Measurements from ENCODE around the gene PTPRD. TPM values are rescaled to one million over a fixed set of nuclear protein-coding genes. Genes with fewer than 3 reads are reported as not detected.

The PTPRD gene
- total and polyA plus RNA-seq, 9 of the 15 experiments (the other 6 are each of a cell fraction or from before 2014, with no cell fraction given), result 0.11 TPM; not detected in 8

DNA sequence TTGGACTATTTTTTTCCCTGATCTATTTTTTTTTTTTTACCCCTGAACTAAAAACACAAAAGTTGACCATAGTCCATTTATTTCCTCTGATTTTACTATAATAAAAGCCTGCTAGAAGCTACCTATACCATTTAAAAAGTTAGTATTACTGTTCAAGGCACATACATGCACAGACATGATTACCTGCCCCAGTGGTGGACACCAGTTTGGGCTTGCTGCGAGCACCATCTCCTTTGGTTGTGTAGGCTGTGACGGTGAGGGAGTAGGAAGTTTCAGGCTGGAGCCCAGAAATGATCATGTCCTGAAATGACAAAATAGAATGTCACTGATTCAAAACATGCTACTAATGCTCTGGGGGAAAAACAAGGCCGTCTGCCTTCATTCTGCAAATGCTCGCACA lies 2120.1 kb downstream of the PTPRD start:
- BruUV-seq (replicated peaks), result no TSS peak
- FAIRE-seq, result no peak
- Histone ChIP-seq H3K4me1 (replicated peaks in 1 of 2; ENCODE audit: control insufficient read depth in 2 of 2, insufficient read depth in 2 of 2, low read length in 2 of 2) (no peaks in the 10 kb centered on the region), H3K9ac (ENCODE audit: insufficient read depth in 1 of 2, low read depth in 2 of 2, low read length in 2 of 2) (no peak overlapping the region), H3K4me3 (no peak overlapping the region), H3K27me3 (ENCODE audit: control insufficient read depth in 2 of 2, insufficient read depth in 2 of 2, low read length in 2 of 2) (no peaks in the 10 kb centered on the region), H2AFZ (ENCODE audit: low read depth, low read length) (no peak overlapping the region), H3K36me3 (ENCODE audit: control insufficient read depth, insufficient read depth, low read length) (no peaks in the 10 kb centered on the region), H3K79me2 (ENCODE audit: control insufficient read depth, insufficient read depth, low read length) (no peaks in the 10 kb centered on the region), H3K4me2 (ENCODE audit: insufficient read depth, low read length) (no peak overlapping the region), H4K20me1 (replicated peaks; ENCODE audit: control insufficient read depth, insufficient read depth, low read length) (no peaks in the 10 kb centered on the region), H3K9me3 (replicated peaks; ENCODE audit: control insufficient read depth, insufficient read depth, low read depth, low read length) (no peaks in the 10 kb centered on the region), H3K27ac (ENCODE audit: extremely low read depth, low read depth, low read length) (no peak overlapping the region), H3K9me1 (ENCODE audit: control insufficient read depth, insufficient read depth, low read length) (no peaks in the 10 kb centered on the region)
- DNase-seq (ENCODE audit: extremely low read depth in 1 of 4, low spot score in 3 of 4), result no peak
- TF ChIP-seq SIX5 (IDR thresholded peaks at IDR 0.05; ENCODE audit: borderline replicate concordance in 1 of 2, insufficient read depth in 1 of 2, low read depth in 1 of 2, low read length in 2 of 2) (no peak), DDX20 (tag; IDR thresholded peaks at IDR 0.05; ENCODE audit: low read depth) (no peak), RBM25 (IDR thresholded peaks at IDR 0.05; ENCODE audit: low read depth, low read length, severe bottlenecking) (no peak), MBD2 (IDR thresholded peaks at IDR 0.05; ENCODE audit: borderline replicate concordance, low read depth) (no peak), DIDO1 (tag; IDR thresholded peaks at IDR 0.05; ENCODE audit: low read depth) (no peak), TEAD4 (IDR thresholded peaks at IDR 0.05; ENCODE audit: low read length) (no peak), TEAD4 (CRISPR knock-in tag; IDR thresholded peaks at IDR 0.05; ENCODE audit: borderline replicate concordance) (no peak), BRF2 (IDR thresholded peaks at IDR 0.05; ENCODE audit: borderline replicate concordance, insufficient read depth, insufficient read length) (no peak), CCNT2 (IDR thresholded peaks at IDR 0.05; ENCODE audit: borderline replicate concordance, extremely low read depth, insufficient read length, low read depth, low read length) (no peak), CREBBP (IDR thresholded peaks at IDR 0.05; ENCODE audit: low read depth, low read length) (no peak), SNIP1 (IDR thresholded peaks at IDR 0.05; ENCODE audit: low read depth) (no peak), ZNF79 (CRISPR knock-in tag; IDR thresholded peaks at IDR 0.05; ENCODE audit: low read depth) (no peak), MAX (CRISPR knock-in tag; IDR thresholded peaks at IDR 0.05) (no peak), MECOM (CRISPR knock-in tag; IDR thresholded peaks at IDR 0.05) (no peak), IFI16 (CRISPR knock-in tag; IDR thresholded peaks at IDR 0.05) (no peak), KLF6 (CRISPR knock-in tag; IDR thresholded peaks at IDR 0.05; ENCODE audit: borderline replicate concordance) (no peak), FOXK2 (conservative IDR thresholded peaks at IDR 0.05 in 1 of 2, IDR thresholded peaks at IDR 0.05 in 1 of 2; ENCODE audit: low read depth in 2 of 2) (no peak)
- TF ChIP-seq, protein P1, sequence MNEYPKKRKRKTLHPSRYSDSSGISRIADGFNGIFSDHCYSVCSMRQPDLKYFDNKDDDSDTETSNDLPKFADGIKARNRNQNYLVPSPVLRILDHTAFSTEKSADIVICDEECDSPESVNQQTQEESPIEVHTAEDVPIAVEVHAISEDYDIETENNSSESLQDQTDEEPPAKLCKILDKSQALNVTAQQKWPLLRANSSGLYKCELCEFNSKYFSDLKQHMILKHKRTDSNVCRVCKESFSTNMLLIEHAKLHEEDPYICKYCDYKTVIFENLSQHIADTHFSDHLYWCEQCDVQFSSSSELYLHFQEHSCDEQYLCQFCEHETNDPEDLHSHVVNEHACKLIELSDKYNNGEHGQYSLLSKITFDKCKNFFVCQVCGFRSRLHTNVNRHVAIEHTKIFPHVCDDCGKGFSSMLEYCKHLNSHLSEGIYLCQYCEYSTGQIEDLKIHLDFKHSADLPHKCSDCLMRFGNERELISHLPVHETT (CRISPR knock-in tag; conservative IDR thresholded peaks at IDR 0.05 in 1 of 2, IDR thresholded peaks at IDR 0.05 in 1 of 2), result no peak
- intact Hi-C loops (cut with micrococcal nuclease), result no loop called here
- POLR2A ChIA-PET, result no interaction called here
- in situ Hi-C loops (cut with MboI), result no loop called here
- CTCF ChIA-PET (ENCODE audit: low intra/inter-chr PET ratio), result no interaction called here
- 5% methylated on average over 4 of the region's 4 CpGs for WGBS (ENCODE audit: insufficient coverage, low coverage, missing lambda C conversion rate)
- no peak for ATAC-seq
